ENCODE data around the gene MTHFSD.

DNA sequence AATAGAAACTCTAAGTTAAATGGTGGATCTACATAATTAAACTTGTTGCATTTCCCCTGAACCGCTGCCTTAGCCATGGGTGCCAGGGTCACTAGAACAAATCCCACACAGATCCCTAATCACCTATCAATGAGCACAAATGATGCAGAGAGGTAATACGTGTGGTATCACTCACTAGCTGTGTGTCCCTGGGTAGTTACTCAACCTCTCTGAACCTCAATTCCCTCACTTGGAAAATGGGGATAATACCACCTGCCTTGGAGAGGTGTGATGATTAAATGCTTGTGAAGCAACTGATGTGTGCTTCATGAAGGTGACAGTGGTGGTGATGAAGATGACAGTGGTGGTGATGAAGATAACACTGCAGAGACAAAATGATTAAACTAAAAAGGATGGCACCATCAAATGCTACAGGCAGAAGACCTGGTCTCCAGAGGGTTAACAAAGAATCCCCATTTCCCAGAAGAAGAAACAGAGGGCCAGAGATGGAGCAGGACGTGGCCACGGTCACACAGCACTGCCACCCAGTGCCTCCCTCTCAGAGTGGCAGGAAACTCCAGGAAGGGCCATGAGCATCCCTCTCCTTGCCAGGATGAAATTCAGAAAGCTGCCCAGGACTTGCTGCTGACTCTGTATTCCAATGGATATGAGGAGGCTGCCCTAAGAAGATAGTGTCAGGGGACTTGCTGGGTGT lies 62.6 kb downstream of the MTHFSD start:
- TF ChIP-seq, protein P1, sequence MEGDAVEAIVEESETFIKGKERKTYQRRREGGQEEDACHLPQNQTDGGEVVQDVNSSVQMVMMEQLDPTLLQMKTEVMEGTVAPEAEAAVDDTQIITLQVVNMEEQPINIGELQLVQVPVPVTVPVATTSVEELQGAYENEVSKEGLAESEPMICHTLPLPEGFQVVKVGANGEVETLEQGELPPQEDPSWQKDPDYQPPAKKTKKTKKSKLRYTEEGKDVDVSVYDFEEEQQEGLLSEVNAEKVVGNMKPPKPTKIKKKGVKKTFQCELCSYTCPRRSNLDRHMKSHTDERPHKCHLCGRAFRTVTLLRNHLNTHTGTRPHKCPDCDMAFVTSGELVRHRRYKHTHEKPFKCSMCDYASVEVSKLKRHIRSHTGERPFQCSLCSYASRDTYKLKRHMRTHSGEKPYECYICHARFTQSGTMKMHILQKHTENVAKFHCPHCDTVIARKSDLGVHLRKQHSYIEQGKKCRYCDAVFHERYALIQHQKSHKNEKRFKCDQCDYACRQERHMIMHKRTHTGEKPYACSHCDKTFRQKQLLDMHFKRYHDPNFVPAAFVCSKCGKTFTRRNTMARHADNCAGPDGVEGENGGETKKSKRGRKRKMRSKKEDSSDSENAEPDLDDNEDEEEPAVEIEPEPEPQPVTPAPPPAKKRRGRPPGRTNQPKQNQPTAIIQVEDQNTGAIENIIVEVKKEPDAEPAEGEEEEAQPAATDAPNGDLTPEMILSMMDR (IDR thresholded peaks at IDR 0.05): no peak
- no peak for TF ChIP-seq ZFX (IDR thresholded peaks at IDR 0.05; ENCODE audit: borderline replicate concordance)

Measured in 22Rv1 (cell line).